ENCODE results near the gene MBP. TPM values are rescaled to one million over a fixed set of nuclear protein-coding genes. Genes with fewer than 3 reads are reported as not detected.

Gene MBP
- total RNA-seq, result 10 to 100 TPM; 40.9 to 67.7 (median 51.8) TPM

GRCh38 chr18:77132369-77133050, at the start of gene MBP:
Gene MBP (minus strand): TSS chr18:77132783. CDS start chr18:77105261, 27,522 bp downstream.
- H3K27me3 ChIP-seq, result no peaks in the 10 kb centered on the region
- peak; percentile 90 to 95 (median 92) for DNase-seq
- H3K4me3 ChIP-seq, result peak within 1 kb of the TSS; percentile 92 to 97 (median 97)
- TF ChIP-seq POLR2A (IDR thresholded peaks at IDR 0.05) (peak; percentile 94 to 95), CTCF (IDR thresholded peaks at IDR 0.05) (no peak)
- H3K4me1 ChIP-seq, result peaks cover 0 to 49% (median 13%) of the 10 kb centered on the region in 4 donors
- H3K36me3 ChIP-seq, result no peaks in the 10 kb centered on the region
- peak within 1 kb of the TSS; percentile 96 to 99 (median 98) for H3K27ac ChIP-seq
- no peaks in the 10 kb centered on the region for H3K9me3 ChIP-seq

GRCh38 chr18:77181950-77182707, 49.5 kb upstream of the MBP start:
- no peak for DNase-seq
- Histone ChIP-seq H3K27me3 (no peaks in the 10 kb centered on the region), H3K36me3 (no peaks in the 10 kb centered on the region), H3K4me3 (no peak overlapping the region), H3K4me1 (no peaks in the 10 kb centered on the region), H3K27ac (no peak overlapping the region), H3K9me3 (no peaks in the 10 kb centered on the region)
- TF ChIP-seq POLR2A (IDR thresholded peaks at IDR 0.05) (no peak), CTCF (IDR thresholded peaks at IDR 0.05) (no peak)

GRCh38 chr18:77178559-77178958, 46.0 kb upstream of the MBP start:
- Histone ChIP-seq H3K4me1 (no peaks in the 10 kb centered on the region), H3K27ac (no peak overlapping the region), H3K27me3 (no peaks in the 10 kb centered on the region), H3K36me3 (no peaks in the 10 kb centered on the region), H3K4me3 (no peak overlapping the region), H3K9me3 (no peaks in the 10 kb centered on the region)
- DNase-seq, result no peak
- TF ChIP-seq CTCF (IDR thresholded peaks at IDR 0.05) (no peak), POLR2A (IDR thresholded peaks at IDR 0.05) (no peak)

GRCh38 chr18:77177009-77177408, 44.4 kb upstream of the MBP start:
- H3K36me3 ChIP-seq, result no peaks in the 10 kb centered on the region
- H3K27me3 ChIP-seq, result no peaks in the 10 kb centered on the region
- TF ChIP-seq POLR2A (IDR thresholded peaks at IDR 0.05) (no peak), CTCF (IDR thresholded peaks at IDR 0.05) (no peak)
- no peak overlapping the region for H3K4me3 ChIP-seq
- H3K4me1 ChIP-seq, result no peaks in the 10 kb centered on the region
- no peaks in the 10 kb centered on the region for H3K9me3 ChIP-seq
- no peak for DNase-seq
- no peak overlapping the region for H3K27ac ChIP-seq

- no peak for TF ChIP-seq POLR2A (IDR thresholded peaks at IDR 0.05)
- TF ChIP-seq CTCF (IDR thresholded peaks at IDR 0.05), result no peak
- H3K27ac ChIP-seq, result no peak overlapping the region
- H3K27me3 ChIP-seq, result no peaks in the 10 kb centered on the region
- no peak overlapping the region for H3K4me3 ChIP-seq
- no peaks in the 10 kb centered on the region for H3K36me3 ChIP-seq
- H3K4me1 ChIP-seq, result no peaks in the 10 kb centered on the region
- H3K9me3 ChIP-seq, result no peaks in the 10 kb centered on the region
- no peak for DNase-seq
These were observed 40.9 kb upstream of the MBP start for GRCh38 chr18:77173275-77174030.
